ENCODE results near the gene KRT2. TPM values are rescaled to one million over a fixed set of nuclear protein-coding genes. Genes with fewer than 3 reads are reported as not detected.

The KRT2 gene
- total RNA-seq, 1 experiment from 2014 or later = not detected

DNA sequence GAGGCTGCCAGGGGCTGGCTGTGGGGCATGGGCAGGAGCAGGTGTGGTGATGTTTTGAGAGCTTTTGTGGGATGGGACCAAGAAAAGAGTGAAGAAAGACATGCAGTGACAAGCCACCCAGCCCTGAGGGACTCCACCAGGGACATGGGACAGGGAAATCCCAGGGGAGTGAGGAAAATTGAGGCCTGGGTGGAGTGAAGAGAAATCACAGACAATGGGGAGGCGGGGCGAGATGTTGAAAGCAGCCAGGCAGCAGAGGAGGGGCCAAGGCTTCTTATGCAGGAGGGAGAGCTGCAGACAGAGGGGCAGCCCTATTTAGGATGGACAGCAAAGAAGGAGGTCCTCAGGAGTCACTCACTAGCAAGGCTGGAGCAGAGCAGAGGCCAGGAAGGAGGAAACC lies 32.4 kb upstream of the KRT2 start:
- intact Hi-C loops (cut with micrococcal nuclease; ENCODE audit: unreplicated experiment) = no loop called here

GRCh38 chr12:52683575-52684300 lies 31.7 kb upstream of the KRT2 start:
- Histone ChIP-seq H3K9me2 (ENCODE audit: insufficient read depth) (no peaks in the 10 kb centered on the region), H2AFZ (no peak overlapping the region), H3K36me3 (ENCODE audit: low read depth) (no peaks in the 10 kb centered on the region), H3K27ac (no peak overlapping the region), H3F3A (ENCODE audit: insufficient read depth, low read depth) (peaks cover 12% of the 10 kb centered on the region; the same call in 1 of the 2 replicates), H3K4me3 (no peak overlapping the region), H4K20me1 (ENCODE audit: insufficient read depth) (no peaks in the 10 kb centered on the region), H3K4me1 (replicated peaks; ENCODE audit: insufficient read depth) (peaks cover 15% of the 10 kb centered on the region), H3K9me3 (ENCODE audit: insufficient read depth, low read depth) (no peaks in the 10 kb centered on the region), H3K4me2 (no peak overlapping the region), H3K27me3 (ENCODE audit: insufficient read depth, low read depth) (no peaks in the 10 kb centered on the region), H3K79me2 (ENCODE audit: low read depth) (no peaks in the 10 kb centered on the region)
- TF ChIP-seq EZH2 (IDR thresholded peaks at IDR 0.05; ENCODE audit: low read depth) = no peak
- no TSS peak for BruUV-seq (replicated peaks)
- DNase-seq = no peak
- CTCF ChIA-PET = no interaction called here
- POLR2A ChIA-PET (ENCODE audit: unreplicated experiment) = no interaction called here
- intact Hi-C loops (cut with micrococcal nuclease; ENCODE audit: unreplicated experiment) = no loop called here

More for the DNA sequence above, 32.4 kb upstream of the KRT2 start:
- peaks cover 15% of the 10 kb centered on the region for H3K4me1 ChIP-seq (replicated peaks; ENCODE audit: insufficient read depth)
- no peaks in the 10 kb centered on the region for H3K9me2 ChIP-seq (ENCODE audit: insufficient read depth)
- H3K9me3 ChIP-seq (ENCODE audit: insufficient read depth, low read depth) = no peaks in the 10 kb centered on the region
- CTCF ChIA-PET = no interaction called here
- no peaks in the 10 kb centered on the region for H3K36me3 ChIP-seq (ENCODE audit: low read depth)
- DNase-seq = no peak
- TF ChIP-seq, protein P1, sequence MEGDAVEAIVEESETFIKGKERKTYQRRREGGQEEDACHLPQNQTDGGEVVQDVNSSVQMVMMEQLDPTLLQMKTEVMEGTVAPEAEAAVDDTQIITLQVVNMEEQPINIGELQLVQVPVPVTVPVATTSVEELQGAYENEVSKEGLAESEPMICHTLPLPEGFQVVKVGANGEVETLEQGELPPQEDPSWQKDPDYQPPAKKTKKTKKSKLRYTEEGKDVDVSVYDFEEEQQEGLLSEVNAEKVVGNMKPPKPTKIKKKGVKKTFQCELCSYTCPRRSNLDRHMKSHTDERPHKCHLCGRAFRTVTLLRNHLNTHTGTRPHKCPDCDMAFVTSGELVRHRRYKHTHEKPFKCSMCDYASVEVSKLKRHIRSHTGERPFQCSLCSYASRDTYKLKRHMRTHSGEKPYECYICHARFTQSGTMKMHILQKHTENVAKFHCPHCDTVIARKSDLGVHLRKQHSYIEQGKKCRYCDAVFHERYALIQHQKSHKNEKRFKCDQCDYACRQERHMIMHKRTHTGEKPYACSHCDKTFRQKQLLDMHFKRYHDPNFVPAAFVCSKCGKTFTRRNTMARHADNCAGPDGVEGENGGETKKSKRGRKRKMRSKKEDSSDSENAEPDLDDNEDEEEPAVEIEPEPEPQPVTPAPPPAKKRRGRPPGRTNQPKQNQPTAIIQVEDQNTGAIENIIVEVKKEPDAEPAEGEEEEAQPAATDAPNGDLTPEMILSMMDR (conservative IDR thresholded peaks at IDR 0.05) = no peak
- TF ChIP-seq EZH2 (IDR thresholded peaks at IDR 0.05; ENCODE audit: low read depth) = no peak
- H3K79me2 ChIP-seq (ENCODE audit: low read depth) = no peaks in the 10 kb centered on the region
- H3F3A ChIP-seq (ENCODE audit: insufficient read depth, low read depth) = peaks cover 12% of the 10 kb centered on the region; the same call in 1 of the 2 replicates
- H3K4me2 ChIP-seq = no peak overlapping the region
- no TSS peak for BruUV-seq (replicated peaks)
- POLR2A ChIA-PET (ENCODE audit: unreplicated experiment) = no interaction called here
- H3K27ac ChIP-seq = no peak overlapping the region
- no peaks in the 10 kb centered on the region for H4K20me1 ChIP-seq (ENCODE audit: insufficient read depth)
- no peak overlapping the region for H3K4me3 ChIP-seq
- no peak overlapping the region for H2AFZ ChIP-seq
- H3K27me3 ChIP-seq (ENCODE audit: insufficient read depth, low read depth) = no peaks in the 10 kb centered on the region

- Histone ChIP-seq H3K27ac (no peak overlapping the region), H3K4me3 (no peak overlapping the region), H3K4me2 (no peak overlapping the region), H3K9me2 (ENCODE audit: insufficient read depth) (no peaks in the 10 kb centered on the region), H4K20me1 (ENCODE audit: insufficient read depth) (no peaks in the 10 kb centered on the region), H2AFZ (no peak overlapping the region), H3F3A (ENCODE audit: insufficient read depth, low read depth) (peaks cover 9% of the 10 kb centered on the region; the same call in 1 of the 2 replicates), H3K36me3 (ENCODE audit: low read depth) (no peaks in the 10 kb centered on the region), H3K4me1 (replicated peaks; ENCODE audit: insufficient read depth) (peaks cover 13% of the 10 kb centered on the region), H3K9me3 (ENCODE audit: insufficient read depth, low read depth) (no peaks in the 10 kb centered on the region), H3K79me2 (ENCODE audit: low read depth) (no peaks in the 10 kb centered on the region), H3K27me3 (ENCODE audit: insufficient read depth, low read depth) (no peaks in the 10 kb centered on the region)
- TF ChIP-seq EZH2 (IDR thresholded peaks at IDR 0.05; ENCODE audit: low read depth) = no peak
- TF ChIP-seq, protein P1 (conservative IDR thresholded peaks at IDR 0.05) = no peak
- ChIA-PET CTCF (no interaction called here), POLR2A (ENCODE audit: unreplicated experiment) (no interaction called here)
- DNase-seq = no peak
- intact Hi-C loops (cut with micrococcal nuclease; ENCODE audit: unreplicated experiment) = no loop called here
- BruUV-seq (replicated peaks) = no TSS peak
Measured at GRCh38 chr12:52682938-52683574, 31.0 kb upstream of the KRT2 start.
